Measurements from ENCODE around the gene ETFB. TPM values are rescaled to one million over a fixed set of nuclear protein-coding genes. Genes with fewer than 3 reads are reported as not detected.
A peak's percentile ranks its signal among the peaks of the same experiment; 100 is the strongest.

Gene ETFB
- total and polyA plus RNA-seq, 4 experiments from 2014 or later = 51.4 to 97.0 (median 59.6) TPM

- H3K4me1 ChIP-seq (ENCODE audit: insufficient read depth, low read length) = peaks cover 71% of the 10 kb centered on the region
Observed at GRCh38 chr19:51368366-51369282, 2.4 kb upstream of the ETFB start, which contains the start of gene CLDND2. TSS of gene CLDND2 (minus strand) at chr19:51369003. CDS start at chr19:51368577, 426 bp downstream.

GRCh38 chr19:51367565-51368365, 1.6 kb upstream of the ETFB start:
- H3K4me1 Mint-ChIP-seq = peaks cover 49 to 88% (median 64%) of the 10 kb centered on the region in 4 donors
- no peaks in the 10 kb centered on the region for H3K36me3 ChIP-seq (ENCODE audit: insufficient read depth, low read length)
- no peaks in the 10 kb centered on the region for H3K27me3 Mint-ChIP-seq
- H3K4me3 Mint-ChIP-seq = peak overlapping the region; percentile 92 to 100 (median 98)
- CTCF ChIA-PET (ENCODE audit: partially characterized antibody) = interaction anchor here (1.1 to 1.6 kb wide), 2 partner anchors 28 to 29 kb away, joined by 3 to 7 read pairs; no protein-coding TSS in a partner anchor
- DNase-seq = peak; percentile 89 to 95 (median 91)
- no peaks in the 10 kb centered on the region for H3K9me3 ChIP-seq (ENCODE audit: control insufficient read depth in 1 of 2, low read length in 2 of 2)
- H3K9me3 Mint-ChIP-seq = no peaks in the 10 kb centered on the region
- H3K4me3 ChIP-seq (ENCODE audit: low read length in 2 of 2) = peak overlapping the region; percentile 83 to 85
- H3K36me3 Mint-ChIP-seq = peaks cover 0 to 15% of the 10 kb centered on the region in 2 donors
- peak overlapping the region; percentile 87 to 98 (median 96) for H3K27ac Mint-ChIP-seq
- intact Hi-C loops (cut with micrococcal nuclease) = loop anchor here (1.0 to 5.0 kb wide), 4 partner anchors 27 to 335 kb away; no protein-coding TSS in a partner anchor
- no peaks in the 10 kb centered on the region for H3K27me3 ChIP-seq (ENCODE audit: insufficient read depth, low read length)
- peak overlapping the region; percentile 77 for H3K27ac ChIP-seq (ENCODE audit: low read depth, low read length)
- POLR2A ChIA-PET (ENCODE audit: partially characterized antibody) = interaction anchor here (0.6 to 2.3 kb wide), 9 partner anchors 8 to 73 kb away, joined by 3 to 15 read pairs (median 4); partner anchors contain the start of gene VSIG10L
- peaks cover 67% of the 10 kb centered on the region for H3K4me1 ChIP-seq (ENCODE audit: insufficient read depth, low read length)

More at GRCh38 chr19:51368366-51369282, 2.4 kb upstream of the ETFB start, which contains the start of gene CLDND2:
- Mint-ChIP-seq H3K4me3 (peak within 1 kb of the TSS; percentile 92 to 100 (median 98)), H3K27ac (peak within 1 kb of the TSS; percentile 87 to 98 (median 96)), H3K27me3 (no peaks in the 10 kb centered on the region), H3K9me3 (no peaks in the 10 kb centered on the region), H3K4me1 (peaks cover 48 to 88% (median 64%) of the 10 kb centered on the region in 4 donors), H3K36me3 (peaks cover 0 to 14% of the 10 kb centered on the region in 2 donors)
- intact Hi-C loops (cut with micrococcal nuclease) = loop anchor here (5.0 kb wide), 1 partner anchor 334 kb away; no protein-coding TSS in a partner anchor
- H3K27ac ChIP-seq (ENCODE audit: low read depth, low read length) = peak within 1 kb of the TSS; percentile 77
- H3K36me3 ChIP-seq (ENCODE audit: insufficient read depth, low read length) = no peaks in the 10 kb centered on the region
- no peaks in the 10 kb centered on the region for H3K9me3 ChIP-seq (ENCODE audit: control insufficient read depth in 1 of 2, low read length in 2 of 2)
- POLR2A ChIA-PET (ENCODE audit: partially characterized antibody) = interaction anchor here (0.7 to 2.3 kb wide), 7 partner anchors 9 to 72 kb away, joined by 4 to 15 read pairs (median 6); partner anchors contain the start of gene VSIG10L
- peak in 2 of 5 donors; percentile 11 to 53 for DNase-seq
- CTCF ChIA-PET (ENCODE audit: partially characterized antibody) = interaction anchor here (1.1 to 1.6 kb wide), 2 partner anchors 27 to 30 kb away, joined by 3 to 7 read pairs; no protein-coding TSS in a partner anchor
- H3K27me3 ChIP-seq (ENCODE audit: insufficient read depth, low read length) = no peaks in the 10 kb centered on the region
- peak within 1 kb of the TSS; percentile 83 to 85 for H3K4me3 ChIP-seq (ENCODE audit: low read length in 2 of 2)

GRCh38 chr19:51367255-51367564, 1.0 kb upstream of the ETFB start:
- H3K4me1 ChIP-seq (ENCODE audit: insufficient read depth, low read length) = peaks cover 67% of the 10 kb centered on the region
- intact Hi-C loops (cut with micrococcal nuclease) = loop anchor here (1.0 to 5.0 kb wide), 4 partner anchors 27 to 335 kb away; no protein-coding TSS in a partner anchor
- H3K4me3 Mint-ChIP-seq = peak overlapping the region; percentile 92 to 100 (median 98)
- H3K36me3 ChIP-seq (ENCODE audit: insufficient read depth, low read length) = no peaks in the 10 kb centered on the region
- POLR2A ChIA-PET (ENCODE audit: partially characterized antibody) = interaction anchor here (0.6 to 2.3 kb wide), 6 partner anchors 9 to 74 kb away, joined by 3 to 15 read pairs (median 8); no protein-coding TSS in a partner anchor
- no peaks in the 10 kb centered on the region for H3K27me3 Mint-ChIP-seq
- H3K27ac ChIP-seq (ENCODE audit: low read depth, low read length) = peak overlapping the region; percentile 77
- H3K27me3 ChIP-seq (ENCODE audit: insufficient read depth, low read length) = no peaks in the 10 kb centered on the region
- H3K27ac Mint-ChIP-seq = peak overlapping the region; percentile 87 to 98 (median 96)
- H3K9me3 ChIP-seq (ENCODE audit: control insufficient read depth in 1 of 2, low read length in 2 of 2) = no peaks in the 10 kb centered on the region
- H3K4me1 Mint-ChIP-seq = peaks cover 47 to 87% (median 64%) of the 10 kb centered on the region in 4 donors
- H3K4me3 ChIP-seq (ENCODE audit: low read length in 2 of 2) = peak overlapping the region; percentile 83 to 85
- H3K36me3 Mint-ChIP-seq = peaks cover 0 to 17% of the 10 kb centered on the region in 2 donors
- CTCF ChIA-PET (ENCODE audit: partially characterized antibody) = interaction anchor here (1.1 to 1.6 kb wide), 2 partner anchors 28 to 29 kb away, joined by 3 to 7 read pairs; no protein-coding TSS in a partner anchor
- no peak for DNase-seq
- no peaks in the 10 kb centered on the region for H3K9me3 Mint-ChIP-seq

- Mint-ChIP-seq H3K9me3 (no peaks in the 10 kb centered on the region), H3K27me3 (no peaks in the 10 kb centered on the region), H3K4me1 (peaks cover 43 to 81% (median 63%) of the 10 kb centered on the region in 4 donors), H3K36me3 (peaks cover 0 to 17% of the 10 kb centered on the region in 2 donors), H3K4me3 (peak overlapping the region; percentile 92 to 100 (median 98)), H3K27ac (peak overlapping the region; percentile 87 to 98 (median 96))
- Histone ChIP-seq H3K9me3 (ENCODE audit: control insufficient read depth in 1 of 2, low read length in 2 of 2) (no peaks in the 10 kb centered on the region), H3K27me3 (ENCODE audit: insufficient read depth, low read length) (no peaks in the 10 kb centered on the region), H3K36me3 (ENCODE audit: insufficient read depth, low read length) (no peaks in the 10 kb centered on the region), H3K4me3 (ENCODE audit: low read length in 2 of 2) (peak overlapping the region; percentile 83 to 85), H3K27ac (ENCODE audit: low read depth, low read length) (peak overlapping the region; percentile 77), H3K4me1 (ENCODE audit: insufficient read depth, low read length) (peaks cover 65% of the 10 kb centered on the region)
- CTCF ChIA-PET (ENCODE audit: partially characterized antibody) = interaction anchor here (1.6 kb wide), 1 partner anchor 28 kb away, joined by 3 read pairs; no protein-coding TSS in a partner anchor
- POLR2A ChIA-PET (ENCODE audit: partially characterized antibody) = interaction anchor here (0.6 to 2.3 kb wide), 8 partner anchors 9 to 74 kb away, joined by 3 to 15 read pairs (median 7); partner anchors contain the start of gene VSIG10L
- peak; percentile 87 to 94 (median 88) for DNase-seq
- intact Hi-C loops (cut with micrococcal nuclease) = loop anchor here (1.0 to 5.0 kb wide), 4 partner anchors 27 to 336 kb away; no protein-coding TSS in a partner anchor
Observed at GRCh38 chr19:51366389-51367254, 434 bp upstream of the ETFB start.

GRCh38 chr19:51365211-51365964, 800 bp downstream of the ETFB start:
- CTCF ChIA-PET (ENCODE audit: partially characterized antibody) = interaction anchor here (0.6 to 1.0 kb wide), 4 partner anchors 11 to 74 kb away, joined by 3 read pairs; no protein-coding TSS in a partner anchor
- POLR2A ChIA-PET (ENCODE audit: partially characterized antibody) = interaction anchor here (0.8 to 1.6 kb wide), 5 partner anchors 9 to 29 kb away, joined by 3 to 8 read pairs (median 4); partner anchors contain the start of gene VSIG10L
- H3K4me1 ChIP-seq (ENCODE audit: insufficient read depth, low read length) = peaks cover 53% of the 10 kb centered on the region

More at GRCh38 chr19:51365211-51365964, 800 bp downstream of the ETFB start:
- Histone ChIP-seq H3K27me3 (ENCODE audit: insufficient read depth, low read length) (no peaks in the 10 kb centered on the region), H3K27ac (ENCODE audit: low read depth, low read length) (peak overlapping the region; percentile 77), H3K4me3 (ENCODE audit: low read length in 2 of 2) (peak overlapping the region; percentile 83 to 85), H3K36me3 (ENCODE audit: insufficient read depth, low read length) (no peaks in the 10 kb centered on the region), H3K9me3 (ENCODE audit: control insufficient read depth in 1 of 2, low read length in 2 of 2) (no peaks in the 10 kb centered on the region)
- peak overlapping the region; percentile 92 to 100 (median 98) for H3K4me3 Mint-ChIP-seq
- peak overlapping the region; percentile 87 to 98 (median 96) for H3K27ac Mint-ChIP-seq
- intact Hi-C loops (cut with micrococcal nuclease) = loop anchor here (5.0 kb wide), 1 partner anchor 337 kb away; no protein-coding TSS in a partner anchor
- H3K36me3 Mint-ChIP-seq = peaks cover 0 to 17% of the 10 kb centered on the region in 2 donors
- peak in 3 of 5 donors; percentile 24 to 31 (median 28) for DNase-seq
- no peaks in the 10 kb centered on the region for H3K9me3 Mint-ChIP-seq
- H3K27me3 Mint-ChIP-seq = no peaks in the 10 kb centered on the region
- peaks cover 33 to 73% (median 53%) of the 10 kb centered on the region in 4 donors for H3K4me1 Mint-ChIP-seq

Data from CD4-positive, alpha-beta memory T cell (primary cell).